K562 (cell line): Measurements from ENCODE around the gene FOSL1. TPM values are rescaled to one million over a fixed set of nuclear protein-coding genes. Genes with fewer than 3 reads are reported as not detected.

Experiments used
- ASH1L ChIP-seq: fragments of 450-650 bp; IDR thresholded peaks from 2 replicates; pipeline ENCODE4 v1.6.1; 2018; ENCODE audit warnings: borderline replicate concordance, mild to moderate bottlenecking, low read depth; ENCODE audit not compliant: partially characterized antibody
- BCL6 ChIP-seq: fragments of 250-450 bp; sonication (Bioruptor Pico); IDR thresholded peaks from 2 replicates; pipeline ENCODE4 v1.4.0; 2020
- FOS ChIP-seq: IDR thresholded peaks from 3 replicates; pipeline ENCODE4 v1.6.1; 2011; ENCODE audit not compliant: insufficient read length; ENCODE audit errors: extremely low read depth
- GATA2 ChIP-seq: sonication (generic); formaldehyde crosslinking; IDR thresholded peaks from 2 replicates; pipeline ENCODE4 v1.4.0; 2020; ENCODE audit warnings: mild to moderate bottlenecking, missing genetic modification reagents
- NCOA1 ChIP-seq: fragments of 450-650 bp; IDR thresholded peaks from 2 replicates; pipeline ENCODE4 v1.6.1; 2016; ENCODE audit warnings: low read depth
- NFXL1 ChIP-seq: fragments of 450-650 bp; formaldehyde crosslinking; IDR thresholded peaks from 2 replicates; pipeline ENCODE4 v1.4.0; 2021; ENCODE audit warnings: mild to moderate bottlenecking
- POLR3G ChIP-seq: IDR thresholded peaks from 2 replicates; pipeline ENCODE4 v1.6.1; 2011; ENCODE audit not compliant: insufficient read length, insufficient replicate concordance; ENCODE audit errors: extremely low read depth
- PPARD ChIP-seq: fragments of 250-450 bp; sonication (Bioruptor Pico); IDR thresholded peaks from 2 replicates; pipeline ENCODE4 v1.8.0; 2022; ENCODE audit warnings: inconsistent platforms, mild to moderate bottlenecking, moderate library complexity
- PREB ChIP-seq: sonication (generic); formaldehyde crosslinking; IDR thresholded peaks from 2 replicates; pipeline ENCODE4 v1.8.1; 2023; ENCODE audit warnings: mild to moderate bottlenecking, missing genetic modification reagents
- RFX7 ChIP-seq: fragments of 250-450 bp; sonication (Bioruptor Pico); IDR thresholded peaks from 2 replicates; pipeline ENCODE4 v1.5.1; 2021; ENCODE audit warnings: mild to moderate bottlenecking
- TBP ChIP-seq: optimal IDR thresholded peaks from 2 replicates; pipeline ENCODE3; 2011; ENCODE audit warnings: low read depth, low read length, improper control_type of control experiment
- TCF7L2 ChIP-seq: fragments of 150-350 bp; IDR thresholded peaks from 2 replicates; pipeline ENCODE4 v1.6.1; 2016; ENCODE audit warnings: low read depth, mild to moderate bottlenecking, low read length, moderate library complexity
- ZNF140 ChIP-seq: fragments of 250-450 bp; sonication (Bioruptor Pico); IDR thresholded peaks from 2 replicates; pipeline ENCODE4 v1.8.0; 2021; ENCODE audit warnings: moderate library complexity, mild to moderate bottlenecking, inconsistent platforms
- ZNF609 ChIP-seq: sonication (generic); formaldehyde crosslinking; IDR thresholded peaks from 2 replicates; pipeline ENCODE4 v1.8.1; 2023; ENCODE audit warnings: missing genetic modification reagents, mild to moderate bottlenecking, borderline replicate concordance
- ZNF699 ChIP-seq: fragments of 250-450 bp; sonication (Bioruptor Pico); IDR thresholded peaks from 2 replicates; pipeline ENCODE4 v1.8.0; 2021; ENCODE audit warnings: mild to moderate bottlenecking, moderate library complexity; ENCODE audit not compliant: insufficient replicate concordance
- ZNF75A ChIP-seq: fragments of 450-650 bp; formaldehyde crosslinking; IDR thresholded peaks from 2 replicates; pipeline ENCODE4 v1.4.0; 2020; ENCODE audit warnings: mild to moderate bottlenecking
- polyA plus RNA-seq, 8 experiments: library from polyadenylated mRNA; depleted of rRNA in 4 of 8; stranded (reverse) in 5 of 8; unstranded in 3 of 8; fragments of >200 nt; fragmentation: Nextera tagmentation in 2 of 8; fragmentation: Illumina TruSeq in 1 of 8; extraction: Ambion mirVana in 2 of 8; extraction: Trizol in 1 of 8; gene quantifications; 2 replicates each; pipeline versions ENCODE4 v1.2.1 to v1.2.3, GENCODE V29; 2011 to 2014; ENCODE audit warnings: inconsistent platforms in 1 of 8, missing spikeins in 1 of 8
- total RNA-seq, 7 experiments: library from RNA; depleted of rRNA in 6 of 7; stranded (reverse); fragments of >200 nt in 6 of 7; fragmentation: Illumina TruSeq in 2 of 7; extraction: Trizol in 2 of 7; gene quantifications; 2 replicates each; pipeline versions ENCODE4 v1.2.1 to v1.2.3, GENCODE V29; 2011 to 2021; ENCODE audit warnings: low replicate concordance in 1 of 7
- TF ChIP-seq, protein P1 (sequence below): sonication (generic); IDR thresholded peaks from 2 replicates; pipeline ENCODE4 v1.6.1; 2016
- TF ChIP-seq, protein P2 (sequence below): sonication (generic); formaldehyde crosslinking; IDR thresholded peaks from 2 replicates; pipeline ENCODE4 v1.8.0; 2022; ENCODE audit warnings: mild to moderate bottlenecking, missing genetic modification reagents, borderline replicate concordance

The FOSL1 gene
- total and polyA plus RNA-seq, 9 of the 15 experiments (the other 6 are each of a cell fraction or from before 2014, with no cell fraction given), result 3.5 to 39.6 (median 10.0) TPM

GRCh38 chr11:65900125-65900898 is at the start of gene FOSL1 (continued):
- TF ChIP-seq ZNF699 (CRISPR knock-in tag), result no peak
- no peak for TF ChIP-seq ZNF140 (CRISPR knock-in tag)
- no peak for TF ChIP-seq GATA2 (CRISPR knock-in tag)
- 0 out of 2 replicates have a peak, but pooled peaks have one; percentile 26 for TF ChIP-seq PREB (CRISPR knock-in tag)
- no peak for TF ChIP-seq NCOA1
- TF ChIP-seq ASH1L, result no peak
- no peak for TF ChIP-seq ZNF75A (CRISPR knock-in tag)
- no peak for TF ChIP-seq NFXL1 (CRISPR knock-in tag)
- TF ChIP-seq, protein P1, sequence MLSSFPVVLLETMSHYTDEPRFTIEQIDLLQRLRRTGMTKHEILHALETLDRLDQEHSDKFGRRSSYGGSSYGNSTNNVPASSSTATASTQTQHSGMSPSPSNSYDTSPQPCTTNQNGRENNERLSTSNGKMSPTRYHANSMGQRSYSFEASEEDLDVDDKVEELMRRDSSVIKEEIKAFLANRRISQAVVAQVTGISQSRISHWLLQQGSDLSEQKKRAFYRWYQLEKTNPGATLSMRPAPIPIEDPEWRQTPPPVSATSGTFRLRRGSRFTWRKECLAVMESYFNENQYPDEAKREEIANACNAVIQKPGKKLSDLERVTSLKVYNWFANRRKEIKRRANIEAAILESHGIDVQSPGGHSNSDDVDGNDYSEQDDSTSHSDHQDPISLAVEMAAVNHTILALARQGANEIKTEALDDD, result no peak
- peak; percentile 92 for TF ChIP-seq TCF7L2
- TF ChIP-seq POLR3G, result no peak
- TF ChIP-seq TBP, result peak; percentile 98
- no peak for TF ChIP-seq PPARD (CRISPR knock-in tag)
- no peak for TF ChIP-seq FOS
- TF ChIP-seq BCL6 (CRISPR knock-in tag), result no peak
- TF ChIP-seq RFX7 (CRISPR knock-in tag), result no peak
- TF ChIP-seq, protein P2, sequence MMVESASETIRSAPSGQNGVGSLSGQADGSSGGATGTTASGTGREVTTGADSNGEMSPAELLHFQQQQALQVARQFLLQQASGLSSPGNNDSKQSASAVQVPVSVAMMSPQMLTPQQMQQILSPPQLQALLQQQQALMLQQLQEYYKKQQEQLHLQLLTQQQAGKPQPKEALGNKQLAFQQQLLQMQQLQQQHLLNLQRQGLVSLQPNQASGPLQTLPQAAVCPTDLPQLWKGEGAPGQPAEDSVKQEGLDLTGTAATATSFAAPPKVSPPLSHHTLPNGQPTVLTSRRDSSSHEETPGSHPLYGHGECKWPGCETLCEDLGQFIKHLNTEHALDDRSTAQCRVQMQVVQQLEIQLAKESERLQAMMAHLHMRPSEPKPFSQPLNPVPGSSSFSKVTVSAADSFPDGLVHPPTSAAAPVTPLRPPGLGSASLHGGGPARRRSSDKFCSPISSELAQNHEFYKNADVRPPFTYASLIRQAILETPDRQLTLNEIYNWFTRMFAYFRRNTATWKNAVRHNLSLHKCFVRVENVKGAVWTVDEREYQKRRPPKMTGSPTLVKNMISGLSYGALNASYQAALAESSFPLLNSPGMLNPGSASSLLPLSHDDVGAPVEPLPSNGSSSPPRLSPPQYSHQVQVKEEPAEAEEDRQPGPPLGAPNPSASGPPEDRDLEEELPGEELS (CRISPR knock-in tag), result no peak
- no peak for TF ChIP-seq ZNF609
